Left kidney (tissue), 2 donors: ENCODE data around the gene ST3GAL2. TPM values are rescaled to one million over a fixed set of nuclear protein-coding genes. Genes with fewer than 3 reads are reported as not detected.
A peak's percentile ranks its signal among the peaks of the same experiment; 100 is the strongest.
"Not testable (repeated sequence)": the region's sequence is repeated elsewhere in the genome, so short reads cannot be mapped to it uniquely, and the experiment has no call there.

Experiments
- DNase-seq: peaks from one replicate; pipeline ENCODE4 v3.0.0-alpha.2; 2013
- polyA plus RNA-seq: library from polyadenylated mRNA; unstranded; fragments of 120-200 nt; gene quantifications from one replicate; pipeline ENCODE4 v1.2.1, GENCODE V29; 2013; ENCODE audit not compliant: insufficient read length

The ST3GAL2 gene
- polyA plus RNA-seq, 1 donor, result 22.7 TPM

GRCh38 chr16:70468776-70469525 lies 30.1 kb upstream of the ST3GAL2 start:
- DNase-seq, result no peak

- DNase-seq, result no peak
Measured at GRCh38 chr16:70467608-70468007, 28.7 kb upstream of the ST3GAL2 start.

GRCh38 chr16:70467113-70467512 lies 28.2 kb upstream of the ST3GAL2 start:
- DNase-seq, result no peak

- DNase-seq, result no peak
Measured at GRCh38 chr16:70466805-70467076, 27.8 kb upstream of the ST3GAL2 start.

DNA sequence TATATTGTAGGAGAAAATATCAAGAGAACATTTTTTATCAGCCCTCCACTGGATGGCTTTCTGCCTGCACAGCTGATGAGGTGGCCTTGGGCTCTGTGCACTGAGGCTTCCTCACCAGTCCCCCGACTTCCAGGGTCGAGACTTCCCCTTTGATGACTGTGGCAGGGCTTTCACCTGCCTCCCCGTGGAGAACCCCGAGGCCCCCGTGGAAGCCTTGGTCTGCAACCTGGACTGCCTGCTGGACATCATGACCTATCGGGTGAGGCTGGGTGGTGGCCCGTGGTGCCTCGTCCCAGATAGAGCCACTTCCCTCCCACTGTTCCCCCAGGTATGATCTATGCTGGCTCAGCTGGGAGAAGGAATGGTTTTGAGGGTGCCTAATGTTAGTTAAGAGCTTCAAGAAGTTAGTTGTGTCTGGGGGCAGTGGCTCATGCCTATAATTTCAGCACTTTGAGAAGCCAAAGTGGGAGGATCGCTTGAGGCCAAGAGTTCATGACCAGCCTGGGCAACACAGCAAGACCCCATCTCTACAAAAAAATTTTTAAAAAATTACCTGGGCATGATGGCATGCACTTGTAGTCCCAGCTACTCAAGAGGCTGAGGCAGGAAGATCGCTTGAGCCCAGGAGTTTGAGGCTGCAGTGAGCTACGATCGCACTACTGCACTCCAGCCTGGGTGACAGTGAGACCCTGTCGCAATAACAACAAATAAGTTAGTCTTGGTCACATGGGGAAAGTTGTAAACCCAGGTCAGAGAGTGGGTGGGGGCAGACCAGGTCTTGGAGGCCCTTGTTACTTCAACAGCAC lies 27.3 kb upstream of the ST3GAL2 start:
- no peak for DNase-seq

- DNase-seq, result no peak
Measured at GRCh38 chr16:70463235-70463634, 24.3 kb upstream of the ST3GAL2 start.

GRCh38 chr16:70460737-70461261 lies 21.9 kb upstream of the ST3GAL2 start:
- no peak for DNase-seq

DNA sequence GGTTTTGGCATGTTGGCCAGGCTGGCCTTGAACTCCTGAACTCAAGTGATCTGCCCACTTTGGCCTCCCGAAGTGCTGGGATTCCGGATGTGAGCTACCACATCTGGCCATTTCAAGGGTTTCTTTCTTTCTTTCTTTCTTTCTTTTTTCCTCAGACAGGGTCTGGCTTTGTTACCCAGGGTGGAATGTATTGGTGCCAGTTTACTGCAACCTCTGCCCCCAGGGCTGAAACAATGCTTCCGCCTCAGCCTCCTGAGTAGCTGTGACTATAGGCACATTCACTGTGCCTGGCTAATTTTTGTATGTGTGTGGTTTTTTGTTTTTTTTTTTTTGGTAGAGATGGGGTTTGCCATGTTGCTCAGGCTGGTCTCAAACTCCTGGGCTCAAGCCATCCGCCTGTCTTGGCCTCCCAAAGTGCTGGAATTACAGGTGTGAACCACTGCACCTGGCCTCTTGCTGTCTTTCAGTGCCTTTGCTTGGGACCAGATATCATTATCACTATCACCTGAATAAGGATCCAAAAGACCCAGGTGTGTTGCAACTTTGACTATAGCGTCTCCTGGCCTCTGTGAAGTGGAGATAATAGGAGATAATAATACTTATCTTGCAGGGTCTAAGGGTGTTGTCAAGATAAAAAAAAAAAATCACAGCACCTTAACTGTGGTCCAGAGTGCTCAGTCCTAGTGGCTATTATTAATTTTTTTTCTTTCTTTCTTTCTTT lies 18.7 kb upstream of the ST3GAL2 start:
- no peak for DNase-seq

DNA sequence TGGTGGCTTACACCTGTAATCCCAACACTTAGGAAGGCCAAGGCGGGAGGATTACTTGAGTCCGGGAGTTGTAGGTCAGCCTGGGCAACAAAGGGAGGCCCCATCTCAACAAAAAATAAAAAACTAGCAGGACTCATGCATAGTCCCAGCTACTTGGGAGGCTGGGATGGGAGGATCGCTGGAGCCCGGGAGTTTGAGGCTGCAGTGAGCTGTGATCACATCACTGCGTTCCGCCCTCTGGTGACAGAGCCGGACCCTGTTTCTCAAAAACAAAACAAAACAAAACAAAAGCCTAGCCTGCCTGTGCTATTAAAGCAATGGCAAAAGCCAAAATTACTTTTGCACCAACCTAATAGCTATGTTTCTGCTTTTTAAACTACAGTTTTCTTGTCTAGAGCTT lies 17.0 kb upstream of the ST3GAL2 start:
- DNase-seq, result no peak

DNA sequence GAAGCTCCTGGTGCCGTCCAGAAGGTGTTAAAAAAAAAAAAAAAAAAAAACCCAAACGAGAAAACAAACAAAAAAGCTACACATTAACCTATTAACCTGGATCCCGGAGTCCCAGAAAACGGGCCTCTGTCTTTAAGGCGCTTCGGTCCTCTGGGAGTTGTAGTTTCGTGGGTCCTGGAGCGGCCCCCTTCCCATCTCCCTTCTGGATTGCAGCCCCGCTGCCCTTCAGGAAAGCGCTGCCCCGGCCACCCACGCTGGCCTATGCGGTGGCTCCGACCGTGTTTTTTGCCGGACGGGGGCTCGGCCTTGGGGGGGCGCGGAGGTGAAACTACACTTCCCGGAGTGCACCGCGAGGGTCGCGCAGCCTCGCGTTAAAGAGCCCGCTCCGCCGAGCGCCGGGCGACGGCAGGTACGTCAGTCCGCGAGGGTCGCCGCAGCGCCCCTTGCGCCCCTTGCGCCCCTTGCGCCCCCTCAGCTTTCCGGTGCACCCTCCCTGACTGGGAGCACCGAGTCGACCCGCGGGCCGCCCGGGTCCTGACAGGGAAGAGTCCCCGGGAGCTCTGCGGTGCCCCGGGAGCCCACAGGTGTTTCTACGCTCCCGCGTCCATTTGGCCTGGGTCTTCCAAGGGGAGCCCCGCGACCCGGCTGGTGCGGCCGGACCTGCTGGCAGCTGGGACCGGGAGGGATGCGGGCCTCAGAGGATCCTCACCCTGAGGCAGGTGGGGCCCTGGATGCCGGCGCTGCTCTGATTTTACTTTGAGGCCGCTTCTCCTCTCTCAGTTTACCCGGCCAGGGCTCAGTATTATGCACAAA lies 15.5 kb upstream of the ST3GAL2 start, which contains the start of gene FCSK:
FCSK (plus strand) TSS at position 374 of the 813 bp plus-strand sequence. CDS start 8,596 bp downstream, outside the sequence.
- DNase-seq, result peak; percentile 81

DNA sequence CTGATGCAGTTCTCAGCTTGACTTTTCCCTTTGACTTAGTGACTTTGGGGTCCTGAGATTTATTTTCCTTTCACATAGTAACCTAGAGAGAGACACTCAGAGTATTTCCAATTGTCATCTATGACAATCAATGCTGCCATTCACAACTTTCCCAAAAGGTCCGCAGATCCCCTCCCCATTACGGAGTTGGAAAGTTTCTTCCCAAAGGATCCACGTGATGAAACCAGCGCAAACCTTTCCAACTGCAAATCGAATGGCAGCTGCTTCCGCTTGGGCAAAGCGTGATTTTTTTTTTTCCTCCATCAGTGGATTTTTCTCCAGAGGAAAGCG lies 15.0 kb upstream of the ST3GAL2 start:
- DNase-seq, result no peak

GRCh38 chr16:70453117-70453891 lies 14.4 kb upstream of the ST3GAL2 start:
- no peak for DNase-seq

DNA sequence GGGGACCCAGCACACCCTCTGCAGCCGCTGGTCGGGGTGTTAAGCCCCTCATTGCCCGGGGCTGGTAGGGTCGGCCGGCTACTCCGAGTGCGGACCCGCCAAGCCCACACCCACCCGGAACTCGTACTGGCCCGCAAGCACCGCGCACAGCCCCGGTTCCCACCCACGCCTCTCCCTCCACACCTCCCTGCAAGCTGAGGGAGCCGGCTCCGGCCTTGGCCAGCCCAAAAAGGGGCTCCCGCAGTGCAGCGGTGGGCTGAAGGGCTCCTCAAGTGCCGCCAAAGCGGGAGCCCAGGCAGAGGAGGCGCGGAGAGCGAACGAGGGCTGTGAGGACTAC lies 12.1 kb upstream of the ST3GAL2 start:
- DNase-seq, result not testable (repeated sequence)

GRCh38 chr16:70450142-70451003 lies 11.5 kb upstream of the ST3GAL2 start:
- DNase-seq, result not testable (repeated sequence)

DNA sequence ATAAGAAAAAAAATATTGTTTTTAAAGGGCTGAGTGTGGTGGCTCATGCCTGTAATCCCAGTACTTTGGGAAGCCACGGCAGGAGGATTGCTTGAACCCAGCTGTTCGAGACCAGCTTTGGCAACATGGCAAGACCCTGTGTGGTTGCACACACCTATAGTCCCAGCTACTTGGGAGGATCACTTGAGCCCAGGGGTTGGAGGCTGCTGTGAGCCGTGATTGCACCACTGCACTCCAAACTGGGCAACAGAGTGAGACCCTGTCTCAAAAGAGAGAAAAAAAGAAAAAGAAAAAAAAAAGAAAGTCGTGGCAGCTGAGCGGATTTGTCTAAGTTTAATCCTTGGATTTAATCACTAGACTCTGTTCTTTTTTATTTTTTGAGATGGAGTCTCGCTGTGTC lies 9.2 kb upstream of the ST3GAL2 start:
- DNase-seq, result no peak

- no peak for DNase-seq
Measured at GRCh38 chr16:70444249-70445063, 5.6 kb upstream of the ST3GAL2 start.

- no peak for DNase-seq
Measured at GRCh38 chr16:70442344-70442743, 3.4 kb upstream of the ST3GAL2 start.

DNA sequence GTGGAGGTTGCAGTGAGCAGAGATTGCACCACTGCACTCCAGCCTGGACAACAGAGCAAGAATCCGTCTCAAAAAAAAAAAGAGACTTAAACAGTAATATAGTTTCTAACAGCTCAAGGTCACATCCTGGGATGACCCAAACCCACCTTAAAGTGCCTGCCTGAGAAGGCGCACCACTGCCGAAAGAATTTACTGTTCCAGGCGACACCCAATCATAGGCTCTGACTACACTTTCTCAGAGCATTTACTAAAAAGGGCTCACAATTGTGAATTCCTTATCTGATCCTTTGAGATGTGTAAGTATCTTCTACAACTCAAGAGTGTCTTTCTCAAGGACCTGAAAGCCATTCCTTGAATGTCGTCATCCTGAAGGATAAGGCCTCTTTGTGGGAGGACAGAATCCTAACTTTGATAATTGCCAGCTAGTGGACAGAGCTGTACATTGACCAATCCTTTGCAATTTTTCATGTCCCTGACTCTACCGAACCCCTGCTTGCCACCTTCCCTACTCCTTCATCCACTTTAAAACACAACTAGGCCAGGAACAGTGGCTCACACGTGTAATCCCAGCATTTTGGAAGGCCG lies 2.6 kb upstream of the ST3GAL2 start:
- DNase-seq, result no peak
